Testis (tissue), 3 donors: ENCODE results near the gene PLBD1. TPM values are rescaled to one million over a fixed set of nuclear protein-coding genes. Genes with fewer than 3 reads are reported as not detected.

Experiments used
- DNase-seq: peaks from one replicate; pipeline ENCODE4 v3.0.0-alpha.2; 2019
- H3K27ac ChIP-seq, 2 donors: fragments of 200-600 bp; sonication (generic); one replicate each; pipeline ENCODE4 v1.5.1; 2019
- H3K27me3 ChIP-seq: fragments of 200-600 bp; sonication (generic); one replicate; pipeline ENCODE4 v1.5.1; 2019
- H3K36me3 ChIP-seq: fragments of 200-600 bp; sonication (generic); one replicate; pipeline ENCODE4 v1.5.1; 2017; ENCODE audit warnings: low read depth; ENCODE audit errors: missing control alignments
- H3K4me1 ChIP-seq: fragments of 200-600 bp; sonication (generic); one replicate; pipeline ENCODE4 v1.5.1; 2019
- H3K4me3 ChIP-seq, 2 donors: fragments of 200-600 bp; sonication (generic); one replicate each; pipeline ENCODE4 v1.5.1; 2017 to 2019
- H3K9me3 ChIP-seq: fragments of 200-600 bp; sonication (generic); one replicate; pipeline ENCODE4 v1.5.1; 2017
- POLR2A ChIP-seq: fragments of 450-650 bp; IDR thresholded peaks from one replicate; pipeline ENCODE4 v1.6.1; 2017; ENCODE audit warnings: antibody characterized with exemption, mild to moderate bottlenecking, moderate library complexity
- WGBS, 2 donors: methylation state at CpG; one replicate each; pipeline ENCODE4 v1.1.5; 2018; 5-methylcytosine and 5-hydroxymethylcytosine counted together
- intact Hi-C: fragments of 100-400 bp; cut with DNase I; formaldehyde crosslinking; loops from one replicate; pipeline ENCODE4 v1.15.1; 2023; ENCODE audit warnings: low total_unique reads
- polyA plus RNA-seq: library from polyadenylated mRNA; stranded (reverse); fragments of 350-450 nt; fragmentation: Illumina TruSeq; extraction: RNeasy Lipid Tissue Mini Kit (QIAGEN cat#74804); gene quantifications from one replicate; pipeline ENCODE4 v1.2.3, GENCODE V29; 2014; ENCODE audit warnings: low read depth, low replicate concordance; ENCODE audit not compliant: insufficient read depth
- total RNA-seq, 2 donors: library from RNA; depleted of rRNA; stranded (reverse); fragments of >200 nt; gene quantifications; one replicate each; pipeline ENCODE4 v1.2.3, GENCODE V29; 2016
- TF ChIP-seq, protein P1 (sequence below), 3 experiments: fragments of 450-650 bp in 2 of 3; fragments of 200-600 bp in 1 of 3; sonication (generic) in 1 of 3; IDR thresholded peaks; one replicate each; pipeline ENCODE4 v1.5.1; 2016 to 2019; ENCODE audit warnings: antibody characterized with exemption in 3 of 3, mild to moderate bottlenecking in 2 of 3, moderate library complexity in 1 of 3

PLBD1 gene
- total and polyA plus RNA-seq, 3 donors from 2014 or later, result 9.3 to 18.5 (median 10.7) TPM

DNA sequence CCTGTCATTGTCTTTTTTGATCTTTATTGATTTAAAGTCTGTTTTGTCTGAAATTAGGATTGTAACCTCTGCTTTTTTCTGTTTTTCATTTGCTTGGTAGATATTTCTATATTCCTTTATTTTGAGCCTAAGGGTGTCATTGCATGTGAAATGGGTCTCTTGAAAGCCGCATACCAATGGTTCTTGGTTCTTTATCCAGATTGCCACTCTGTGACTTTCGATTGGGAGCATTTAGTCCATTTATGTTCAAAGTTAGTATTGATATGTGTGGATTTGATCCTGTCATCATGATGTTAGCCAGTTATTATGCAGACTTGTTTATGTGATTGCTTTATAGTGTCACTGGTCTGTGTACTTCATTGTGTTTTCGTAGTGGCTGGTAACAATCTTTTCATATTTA, 29.8 kb upstream of the PLBD1 start:
- no peak for DNase-seq
- H3K4me1 ChIP-seq, result no peaks in the 10 kb centered on the region
- no peaks in the 10 kb centered on the region for H3K27me3 ChIP-seq
- 91 to 95% methylated on average over 3 of the region's 3 CpGs for WGBS, 2 donors
- H3K4me3 ChIP-seq, result no peak overlapping the region
- intact Hi-C loops, result no loop called here
- no peaks in the 10 kb centered on the region for H3K36me3 ChIP-seq
- no peak overlapping the region for H3K27ac ChIP-seq
- TF ChIP-seq POLR2A, result no peak
- TF ChIP-seq, protein P1, sequence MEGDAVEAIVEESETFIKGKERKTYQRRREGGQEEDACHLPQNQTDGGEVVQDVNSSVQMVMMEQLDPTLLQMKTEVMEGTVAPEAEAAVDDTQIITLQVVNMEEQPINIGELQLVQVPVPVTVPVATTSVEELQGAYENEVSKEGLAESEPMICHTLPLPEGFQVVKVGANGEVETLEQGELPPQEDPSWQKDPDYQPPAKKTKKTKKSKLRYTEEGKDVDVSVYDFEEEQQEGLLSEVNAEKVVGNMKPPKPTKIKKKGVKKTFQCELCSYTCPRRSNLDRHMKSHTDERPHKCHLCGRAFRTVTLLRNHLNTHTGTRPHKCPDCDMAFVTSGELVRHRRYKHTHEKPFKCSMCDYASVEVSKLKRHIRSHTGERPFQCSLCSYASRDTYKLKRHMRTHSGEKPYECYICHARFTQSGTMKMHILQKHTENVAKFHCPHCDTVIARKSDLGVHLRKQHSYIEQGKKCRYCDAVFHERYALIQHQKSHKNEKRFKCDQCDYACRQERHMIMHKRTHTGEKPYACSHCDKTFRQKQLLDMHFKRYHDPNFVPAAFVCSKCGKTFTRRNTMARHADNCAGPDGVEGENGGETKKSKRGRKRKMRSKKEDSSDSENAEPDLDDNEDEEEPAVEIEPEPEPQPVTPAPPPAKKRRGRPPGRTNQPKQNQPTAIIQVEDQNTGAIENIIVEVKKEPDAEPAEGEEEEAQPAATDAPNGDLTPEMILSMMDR (IDR thresholded peaks at IDR 0.05), result no peak
- H3K9me3 ChIP-seq, result no peaks in the 10 kb centered on the region

DNA sequence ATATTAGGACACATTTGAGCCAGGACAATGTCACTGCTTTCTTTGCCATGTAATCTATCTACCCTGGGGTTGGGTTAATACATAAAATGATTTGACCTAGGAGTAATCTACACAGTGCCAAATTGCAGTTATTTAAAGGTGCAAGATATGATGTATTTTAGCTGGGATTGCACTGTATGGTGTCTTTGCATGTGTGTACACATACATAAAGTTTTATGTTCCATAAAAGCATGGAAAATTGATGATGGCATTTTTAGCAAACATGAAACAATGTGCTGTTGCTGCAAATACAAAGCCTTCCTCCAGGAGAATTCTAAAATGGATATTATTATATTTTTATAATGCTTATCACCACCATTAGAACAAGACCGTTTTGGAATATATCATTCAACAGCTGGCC, 24.0 kb upstream of the PLBD1 start:
- TF ChIP-seq POLR2A, result no peak
- TF ChIP-seq, protein P1 (IDR thresholded peaks at IDR 0.05), result no peak
- WGBS, 2 donors, result 35 to 47% methylated on average over 1 of the region's 1 CpG
- H3K36me3 ChIP-seq, result no peaks in the 10 kb centered on the region
- intact Hi-C loops, result no loop called here
- H3K27ac ChIP-seq, result no peak overlapping the region
- DNase-seq, result no peak
- no peak overlapping the region for H3K4me3 ChIP-seq
- H3K9me3 ChIP-seq, result no peaks in the 10 kb centered on the region
- H3K27me3 ChIP-seq, result no peaks in the 10 kb centered on the region
- H3K4me1 ChIP-seq, result no peaks in the 10 kb centered on the region

DNA sequence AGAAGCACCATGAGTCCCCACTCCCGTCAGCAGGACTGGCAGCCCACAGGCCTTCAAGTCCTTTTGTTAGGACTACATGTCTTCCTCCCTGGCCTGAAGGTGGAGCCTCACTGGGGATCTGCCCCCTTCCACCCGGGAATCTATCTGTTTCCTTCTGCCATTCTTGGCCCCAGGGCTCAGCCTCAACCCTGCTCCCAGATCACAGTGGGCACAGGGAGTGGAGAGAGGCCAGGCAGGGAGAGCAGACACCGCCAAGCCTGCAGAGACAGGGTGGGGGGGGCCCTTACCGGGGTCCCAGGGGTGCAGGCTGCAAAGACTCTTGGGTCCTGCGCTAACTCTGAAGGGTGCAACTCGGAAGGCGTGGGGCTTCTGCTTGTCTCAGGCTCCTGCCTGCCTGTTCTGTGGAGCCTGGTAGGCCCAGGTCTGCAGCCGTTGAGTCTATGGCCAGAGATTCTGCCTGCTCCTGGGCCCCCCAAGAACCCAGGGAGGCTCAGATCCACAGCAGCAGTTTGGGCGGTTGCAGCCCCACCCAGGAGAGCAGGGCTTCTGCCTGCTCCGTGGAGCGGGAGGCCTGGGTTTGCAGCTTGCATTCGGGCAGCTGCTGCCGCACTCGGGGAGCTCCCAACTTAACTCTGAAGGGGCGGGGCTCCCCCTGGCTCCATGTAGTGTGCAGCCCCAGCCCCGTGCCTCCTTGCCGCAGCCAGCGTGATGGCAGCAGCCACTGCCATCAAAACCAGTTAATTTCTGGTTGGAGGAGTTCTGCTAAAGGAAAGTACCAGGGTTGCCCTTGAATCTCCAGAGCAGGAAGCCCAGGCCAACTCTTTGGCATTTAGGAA, 21.7 kb upstream of the PLBD1 start:
- Histone ChIP-seq H3K27me3 (no peaks in the 10 kb centered on the region), H3K9me3 (no peaks in the 10 kb centered on the region), H3K4me1 (no peaks in the 10 kb centered on the region), H3K27ac (no peak overlapping the region), H3K4me3 (peak overlapping the region in 1 of 2 donors; percentile 17), H3K36me3 (no peaks in the 10 kb centered on the region)
- 58 to 65% methylated on average over 12 to 18 of the region's 18 CpGs for WGBS, 2 donors
- intact Hi-C loops, result no loop called here
- TF ChIP-seq POLR2A, result no peak
- TF ChIP-seq, protein P1 (IDR thresholded peaks at IDR 0.05), result no peak
- DNase-seq, result no peak

DNA sequence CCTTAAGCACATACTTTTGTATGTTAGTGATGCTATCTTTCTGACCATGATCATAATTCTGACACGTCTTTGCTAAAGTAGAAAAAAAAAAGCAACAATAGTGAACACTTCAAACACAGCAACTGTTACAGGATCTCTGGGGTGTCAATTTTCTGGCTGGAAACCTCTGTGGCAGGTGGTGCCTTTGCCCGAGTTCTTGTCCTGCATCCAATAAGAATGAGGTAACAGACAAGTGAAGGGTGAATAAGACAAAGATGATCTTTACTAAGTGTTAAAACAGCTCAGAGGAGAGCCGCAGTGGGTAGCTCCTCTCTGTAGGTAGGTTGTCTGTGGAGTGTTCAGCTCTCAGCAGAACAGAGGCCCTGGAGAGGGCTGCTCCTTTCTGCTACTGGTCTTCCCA, 20.9 kb upstream of the PLBD1 start:
- no peaks in the 10 kb centered on the region for H3K9me3 ChIP-seq
- H3K4me3 ChIP-seq, result no peak overlapping the region
- no peaks in the 10 kb centered on the region for H3K27me3 ChIP-seq
- H3K36me3 ChIP-seq, result no peaks in the 10 kb centered on the region
- H3K4me1 ChIP-seq, result no peaks in the 10 kb centered on the region
- no peak for DNase-seq
- WGBS, 2 donors, result 85% methylated on average over 3 of the region's 3 CpGs
- TF ChIP-seq POLR2A, result no peak
- TF ChIP-seq, protein P1 (IDR thresholded peaks at IDR 0.05), result no peak
- H3K27ac ChIP-seq, result no peak overlapping the region
- intact Hi-C loops, result no loop called here

DNA sequence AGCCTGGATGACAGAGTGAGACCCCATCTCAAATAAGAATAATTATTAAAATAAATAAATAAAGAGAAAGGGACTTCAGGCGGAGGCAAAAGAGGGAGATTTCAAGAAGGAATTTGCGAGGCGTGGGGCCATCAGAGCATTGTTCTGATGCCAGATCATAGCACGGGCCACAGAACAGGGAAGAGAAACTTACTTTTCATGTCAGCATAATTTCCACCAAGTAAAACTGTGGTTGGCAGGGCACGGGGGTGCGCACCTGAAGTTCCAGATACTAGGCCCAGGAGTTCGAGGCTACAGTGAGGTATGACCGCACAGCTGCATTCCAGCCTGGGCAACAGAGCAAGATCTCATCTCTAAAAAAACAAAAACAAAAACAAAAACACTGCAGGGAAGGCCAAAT, 11.0 kb upstream of the PLBD1 start:
- no peak overlapping the region for H3K4me3 ChIP-seq
- no peak overlapping the region for H3K27ac ChIP-seq
- no peaks in the 10 kb centered on the region for H3K4me1 ChIP-seq
- TF ChIP-seq, protein P1 (IDR thresholded peaks at IDR 0.05), result no peak
- TF ChIP-seq POLR2A, result no peak
- no peaks in the 10 kb centered on the region for H3K36me3 ChIP-seq
- H3K27me3 ChIP-seq, result no peaks in the 10 kb centered on the region
- 84 to 87% methylated on average over 8 of the region's 8 CpGs for WGBS, 2 donors
- H3K9me3 ChIP-seq, result no peaks in the 10 kb centered on the region
- intact Hi-C loops, result no loop called here
- no peak for DNase-seq
